CMK (cell line): Measurements from ENCODE around the gene CST6.

ENCODE experiments used
- DNase-seq: peaks from one replicate; pipeline ENCODE4 v3.0.0-alpha.2; 2010; ENCODE audit warnings: low read depth

CST6 gene, protein sequence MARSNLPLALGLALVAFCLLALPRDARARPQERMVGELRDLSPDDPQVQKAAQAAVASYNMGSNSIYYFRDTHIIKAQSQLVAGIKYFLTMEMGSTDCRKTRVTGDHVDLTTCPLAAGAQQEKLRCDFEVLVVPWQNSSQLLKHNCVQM

GRCh38 chr11:66011785-66012303 lies at the start of gene CST6:
Gene CST6, plus strand, starts transcription at chr11:66012008. Its CDS starts 37 bp downstream, at chr11:66012045.
- no peak for DNase-seq

GRCh38 chr11:65962141-65962564 lies 49.7 kb upstream of the CST6 start:
- DNase-seq = no peak

GRCh38 chr11:65964906-65965305 lies 46.9 kb upstream of the CST6 start:
- DNase-seq = no peak

DNA sequence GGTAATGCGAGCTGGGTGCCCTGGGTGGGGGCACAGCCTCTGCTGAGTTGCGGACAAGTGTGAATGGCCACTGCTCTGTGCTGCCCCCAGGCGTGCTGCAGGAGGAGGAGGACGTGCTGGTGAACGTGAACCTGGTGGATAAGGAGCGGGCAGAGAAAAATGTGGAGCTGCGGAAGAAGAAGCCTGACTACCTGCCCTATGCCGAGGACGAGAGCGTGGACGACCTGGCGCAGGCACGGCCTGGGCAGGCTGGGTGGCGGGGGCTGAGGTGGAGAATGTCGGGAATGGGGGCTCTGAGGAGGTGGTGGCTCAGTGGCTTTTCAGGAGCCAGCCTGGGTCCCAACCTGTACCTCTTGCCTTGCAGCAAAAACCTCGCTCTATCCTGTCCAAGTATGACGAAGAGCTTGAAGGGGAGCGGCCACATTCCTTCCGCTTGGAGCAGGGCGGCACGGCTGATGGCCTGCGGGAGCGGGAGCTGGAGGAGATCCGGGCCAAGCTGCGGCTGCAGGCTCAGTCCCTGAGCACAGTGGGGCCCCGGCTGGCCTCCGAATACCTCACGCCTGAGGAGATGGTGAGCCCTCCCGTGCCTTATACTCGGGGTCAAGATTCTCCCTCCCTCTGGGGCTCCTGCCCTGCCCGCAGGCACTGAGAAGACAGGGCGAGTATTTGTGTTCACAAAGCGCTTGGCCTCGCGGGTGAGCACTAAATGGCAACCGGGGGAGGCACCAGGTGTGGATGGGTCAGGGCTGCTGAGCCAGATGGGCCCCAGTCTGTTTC lies 45.6 kb upstream of the CST6 start:
- no peak for DNase-seq

DNA sequence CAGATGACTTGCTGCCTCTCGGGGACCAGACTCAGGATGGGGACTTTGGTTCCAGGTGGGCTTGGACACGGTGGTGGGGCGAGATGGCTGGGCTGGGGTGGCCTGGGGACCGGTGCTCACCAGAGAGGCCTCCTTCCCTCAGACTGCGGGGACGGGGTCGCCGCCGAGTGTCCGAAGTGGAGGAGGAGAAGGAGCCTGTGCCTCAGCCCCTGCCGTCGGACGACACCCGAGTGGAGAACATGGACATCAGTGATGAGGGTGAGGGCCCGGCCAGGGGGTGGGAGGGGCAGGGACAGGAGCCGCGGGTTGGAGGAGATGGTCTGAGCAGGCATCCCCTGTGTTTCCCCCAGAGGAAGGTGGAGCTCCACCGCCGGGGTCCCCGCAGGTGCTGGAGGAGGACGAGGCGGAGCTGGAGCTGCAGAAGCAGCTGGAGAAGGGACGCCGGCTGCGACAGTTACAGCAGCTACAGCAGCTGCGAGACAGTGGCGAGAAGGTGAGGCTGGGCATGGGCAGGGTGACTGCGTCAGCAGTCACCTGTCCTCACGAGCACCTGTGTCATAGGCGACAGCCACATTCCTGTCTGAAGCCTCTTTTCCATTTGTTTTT lies 44.4 kb upstream of the CST6 start:
- no peak for DNase-seq

- no peak for DNase-seq
Measured at GRCh38 chr11:65968600-65969482, 43.0 kb upstream of the CST6 start.

DNA sequence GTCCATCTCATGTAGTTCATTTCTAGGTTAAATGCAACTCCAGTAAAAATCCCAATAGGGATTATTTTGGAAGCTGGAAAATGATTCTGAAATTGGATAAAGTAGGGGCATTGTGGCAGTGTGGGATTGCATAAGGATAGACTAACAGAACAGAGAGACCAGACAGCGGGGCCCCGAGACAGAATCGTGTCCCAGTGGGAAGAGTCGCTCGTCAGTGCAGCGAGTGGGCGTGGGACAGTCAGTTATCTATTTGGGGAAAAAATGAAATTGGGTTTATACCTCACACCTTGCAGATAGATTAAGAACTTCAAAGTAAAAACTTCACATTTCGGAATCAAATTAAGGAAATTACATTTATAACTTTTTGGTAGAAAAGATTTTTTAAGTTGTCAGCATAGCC lies 39.7 kb upstream of the CST6 start:
- no peak for DNase-seq

DNA sequence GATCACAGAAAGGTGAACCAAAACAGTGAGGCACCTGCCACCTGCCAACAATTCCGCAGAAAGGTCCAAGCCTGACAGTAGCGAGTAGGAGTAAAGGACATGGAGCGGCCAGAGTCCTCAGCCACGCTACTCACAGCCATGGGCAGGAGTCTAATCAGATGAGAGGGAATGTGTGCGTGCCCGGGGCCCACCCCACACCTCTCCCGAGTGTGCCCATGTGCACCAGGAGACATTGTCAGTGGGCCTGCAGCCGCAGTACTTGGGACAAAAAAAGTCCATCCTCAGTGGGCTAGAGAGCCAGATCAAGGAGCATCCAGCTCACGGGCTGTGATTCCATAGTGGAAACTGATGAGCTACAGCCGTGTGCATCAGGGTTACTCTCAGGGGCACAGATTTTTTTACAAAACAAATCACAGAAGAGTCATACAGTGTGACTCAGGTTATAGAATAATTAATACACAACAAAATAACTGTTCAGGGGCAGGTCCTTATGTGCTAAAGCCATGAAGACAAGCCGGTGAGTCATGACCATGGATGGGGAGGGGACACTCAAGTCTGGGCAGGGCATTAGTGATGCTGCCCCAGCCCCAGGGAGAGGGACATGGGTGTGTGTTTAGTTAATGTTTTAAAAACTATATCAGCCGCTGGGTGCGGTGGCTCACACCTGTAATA lies 38.2 kb upstream of the CST6 start:
- no peak for DNase-seq

- no peak for DNase-seq
Measured at GRCh38 chr11:65975771-65976170, 36.0 kb upstream of the CST6 start.

- DNase-seq = no peak
Measured at GRCh38 chr11:65976216-65977176, 35.3 kb upstream of the CST6 start.

DNA sequence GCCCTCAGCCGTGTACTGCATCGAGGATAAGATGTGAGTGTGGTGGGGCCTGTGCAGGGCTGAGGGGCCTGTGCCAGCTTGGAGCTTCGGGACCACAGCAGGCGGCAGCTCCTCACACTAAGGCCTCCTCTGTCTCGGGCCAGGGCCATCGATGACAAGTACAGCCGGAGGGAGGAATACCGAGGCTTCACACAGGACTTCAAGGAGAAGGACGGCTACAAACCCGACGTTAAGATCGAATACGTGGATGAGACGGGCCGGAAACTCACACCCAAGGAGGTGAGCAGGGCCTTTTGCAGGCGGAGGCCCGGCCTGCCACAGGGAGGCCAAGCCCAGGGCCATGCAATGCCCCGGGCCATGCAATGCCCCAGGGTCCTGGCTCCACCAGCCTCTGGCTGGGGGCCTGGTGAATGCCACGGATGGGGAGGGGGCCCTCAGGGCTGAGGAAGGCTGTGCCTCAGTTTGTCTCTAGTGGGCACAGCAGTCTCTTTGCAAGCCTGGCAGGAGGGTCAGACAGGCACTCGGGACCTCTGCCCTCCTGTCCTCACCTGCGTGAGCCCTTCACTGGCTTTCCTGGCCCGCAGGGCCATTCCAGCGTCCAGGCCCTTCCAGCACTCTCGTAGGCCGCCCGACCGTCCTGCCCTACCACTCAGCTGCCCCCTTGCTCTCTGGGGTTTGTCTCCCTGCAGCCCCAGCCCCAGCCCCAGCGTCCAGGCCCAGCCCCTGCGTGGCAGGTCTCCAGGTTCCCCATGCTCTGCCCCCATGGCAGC lies 34.0 kb upstream of the CST6 start:
- no peak for DNase-seq

GRCh38 chr11:65978391-65979238 lies 33.2 kb upstream of the CST6 start:
- no peak for DNase-seq

DNA sequence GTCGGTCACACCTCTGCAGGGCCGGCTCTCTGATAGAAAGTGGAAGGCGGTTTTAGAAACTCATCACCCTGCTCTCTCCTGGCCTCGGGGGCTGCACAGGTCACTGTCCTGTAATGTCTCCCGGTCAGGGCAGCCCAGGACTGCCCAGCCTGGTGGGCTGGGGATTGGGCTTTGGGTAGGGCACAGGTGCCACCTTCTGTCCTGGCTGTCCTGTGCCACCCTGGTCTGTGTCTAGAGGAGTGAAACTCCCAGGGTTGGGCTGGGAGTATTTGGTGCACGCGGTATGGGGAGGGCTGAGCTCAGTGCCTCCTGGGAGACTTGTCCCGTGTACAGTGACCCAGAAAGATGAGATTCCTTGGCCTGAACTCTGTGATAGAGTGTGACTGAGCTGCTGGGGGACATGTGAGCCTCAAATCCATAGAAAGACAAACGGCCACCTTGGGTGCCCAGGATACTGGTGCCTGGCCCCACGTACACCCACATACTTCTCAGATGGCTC lies 32.5 kb upstream of the CST6 start:
- no peak for DNase-seq

DNA sequence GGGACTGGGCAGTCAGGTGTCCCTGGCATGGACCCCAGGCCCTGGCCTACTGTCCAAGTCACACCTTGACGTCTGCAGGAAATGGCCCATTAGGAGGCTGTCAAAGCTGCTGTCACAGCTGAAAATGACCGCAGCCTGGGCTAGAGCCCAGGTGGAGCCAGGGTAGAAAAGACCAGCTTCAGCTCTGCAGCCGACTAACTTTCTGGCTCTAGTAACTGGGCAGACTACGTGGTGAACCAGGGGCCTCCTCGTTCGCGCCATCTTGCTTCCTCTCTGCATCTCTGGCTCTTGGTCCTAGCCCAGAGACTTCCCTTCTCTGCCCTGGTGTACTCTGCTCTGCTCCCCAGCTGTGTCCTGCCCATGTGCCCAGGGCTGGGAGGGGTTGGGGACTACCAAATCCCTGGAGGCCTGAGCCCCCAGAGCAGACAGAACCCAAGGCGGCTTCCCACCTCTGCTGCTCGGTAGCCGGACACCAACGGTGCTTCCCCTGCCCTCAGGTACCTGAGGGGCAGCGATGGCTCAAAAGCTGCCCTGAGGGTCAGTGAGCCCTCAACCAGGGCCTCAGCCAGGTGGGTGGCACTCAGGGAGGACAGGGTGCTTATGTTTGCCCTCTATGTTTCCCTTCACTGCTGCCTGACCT lies 30.6 kb upstream of the CST6 start:
- no peak for DNase-seq

- no peak for DNase-seq
Measured at GRCh38 chr11:65981972-65982823, 29.6 kb upstream of the CST6 start.

DNA sequence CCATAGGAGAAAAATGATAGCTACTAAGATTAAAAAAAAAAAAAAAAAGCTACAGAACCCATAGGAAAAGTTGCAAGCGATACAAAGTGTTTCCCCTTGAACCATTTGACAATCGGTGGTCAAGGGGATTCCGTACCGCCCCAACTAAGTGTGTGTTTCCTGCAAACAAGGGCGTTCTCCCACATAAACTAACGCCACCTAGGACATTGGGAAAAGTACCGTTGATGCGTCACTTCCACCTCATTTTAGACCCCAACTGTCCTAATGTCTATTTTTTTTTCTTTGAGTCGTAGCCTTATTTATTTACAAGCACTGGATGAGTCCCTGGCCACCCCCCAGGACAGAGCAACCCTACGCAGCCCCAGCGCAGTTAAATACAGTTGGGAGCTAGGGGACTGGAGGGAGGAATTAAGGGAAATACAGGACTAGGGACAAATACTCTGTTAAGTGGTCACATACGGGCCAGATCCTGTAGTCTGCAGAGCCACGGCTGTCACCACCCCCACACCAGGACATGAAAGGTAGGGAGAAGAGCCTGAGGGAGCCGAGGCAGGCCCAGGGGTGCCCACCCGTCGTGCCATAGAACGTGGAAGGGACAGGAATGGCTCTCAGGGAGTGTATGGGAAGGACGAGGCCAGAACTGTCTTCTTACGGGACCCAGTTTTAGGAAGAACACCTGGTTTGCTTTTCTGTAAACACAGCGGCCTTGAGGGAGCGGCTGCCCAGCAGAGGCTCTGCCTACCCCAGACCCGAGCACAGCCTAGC lies 28.8 kb upstream of the CST6 start:
- DNase-seq = no peak
